Neural cell (in vitro differentiated cells): ENCODE data around the gene SPRY4. TPM values are rescaled to one million over a fixed set of nuclear protein-coding genes. Genes with fewer than 3 reads are reported as not detected.

ENCODE experiments used
- H2AFZ ChIP-seq: fragments of 200-600, 300-800 bp; sonication (generic), shearing (Covaris generic); 2 replicates; pipeline ENCODE4 v1.6.0; 2014; ENCODE audit warnings: low read depth, mild to moderate bottlenecking, antibody characterized with exemption, low read length, moderate library complexity
- H3F3A ChIP-seq: fragments of 200-600 bp; shearing (Covaris generic); 2 replicates; pipeline ENCODE4 v1.6.1; 2016; ENCODE audit warnings: mild to moderate bottlenecking, moderate library complexity, mixed read lengths, antibody characterized with exemption, low read length; ENCODE audit not compliant: insufficient read depth, poor library complexity, severe bottlenecking
- H3K27ac ChIP-seq: fragments of 200-600, 300-800 bp; sonication (generic), shearing (Covaris generic); 2 replicates; pipeline ENCODE4 v1.5.1; 2014; ENCODE audit warnings: mild to moderate bottlenecking, low read length, moderate library complexity
- H3K27me3 ChIP-seq: fragments of 300-800, 200-600 bp; sonication (generic), shearing (Covaris generic); 2 replicates; pipeline ENCODE4 v1.6.0; 2014; ENCODE audit warnings: mild to moderate bottlenecking, low read depth, low read length, moderate library complexity; ENCODE audit not compliant: insufficient read depth
- H3K36me3 ChIP-seq: fragments of 300-800, 200-600 bp; sonication (generic), shearing (Covaris generic); 2 replicates; pipeline ENCODE4 v1.5.1; 2014; ENCODE audit warnings: mild to moderate bottlenecking, antibody characterized with exemption, low read length, moderate library complexity; ENCODE audit not compliant: insufficient read depth
- H3K4me2 ChIP-seq: fragments of 300-800, 200-600 bp; sonication (generic), shearing (Covaris generic); 2 replicates; pipeline ENCODE4 v1.6.0; 2014; ENCODE audit warnings: mild to moderate bottlenecking, low read length
- H3K4me3 ChIP-seq: fragments of 300-800, 200-600 bp; sonication (generic), shearing (Covaris generic); 2 replicates; pipeline ENCODE4 v1.5.1; 2014; ENCODE audit warnings: mild to moderate bottlenecking, low read length, moderate library complexity
- H3K79me2 ChIP-seq: fragments of 200-600 bp; shearing (Covaris generic); replicated peaks from 2 replicates; pipeline ENCODE4 v1.6.0; 2014; ENCODE audit warnings: mild to moderate bottlenecking, low read length, moderate library complexity; ENCODE audit not compliant: insufficient read depth
- H3K9ac ChIP-seq: fragments of 300-800, 200-600 bp; sonication (generic), shearing (Covaris generic); 2 replicates; pipeline ENCODE4 v1.6.1; 2016; ENCODE audit warnings: mild to moderate bottlenecking, low read length, mixed read lengths
- H3K9me2 ChIP-seq: fragments of 200-600 bp; shearing (Covaris generic); 2 replicates; pipeline ENCODE4 v1.6.1; 2016; ENCODE audit warnings: mild to moderate bottlenecking, low read length, mixed read lengths; ENCODE audit not compliant: insufficient read depth
- H3K9me3 ChIP-seq: fragments of 200-600, 300-800 bp; sonication (generic), shearing (Covaris generic); 2 replicates; pipeline ENCODE4 v1.6.1; 2016; ENCODE audit warnings: mild to moderate bottlenecking, mixed run types, low read length, moderate library complexity, mixed read lengths
- H4K20me1 ChIP-seq: fragments of 200-600 bp; shearing (Covaris generic); 2 replicates; pipeline ENCODE4 v1.6.1; 2016; ENCODE audit warnings: mild to moderate bottlenecking, mixed run types; ENCODE audit not compliant: insufficient read depth
- CTCF ChIP-seq: fragments of 450-650 bp; IDR thresholded peaks from 2 replicates; pipeline ENCODE4 v1.5.1; 2014; ENCODE audit warnings: antibody characterized with exemption, mild to moderate bottlenecking, moderate library complexity; ENCODE audit not compliant: poor library complexity, severe bottlenecking
- EP300 ChIP-seq: fragments of 450-650 bp; conservative IDR thresholded peaks from 2 replicates; pipeline ENCODE4 v1.6.1; 2014; ENCODE audit warnings: antibody characterized with exemption, mild to moderate bottlenecking, moderate library complexity; ENCODE audit not compliant: poor library complexity, severe bottlenecking
- EZH2 ChIP-seq: fragments of 200-600, 300-800 bp; shearing (Covaris generic), sonication (generic); IDR thresholded peaks from 2 replicates; pipeline ENCODE4 v1.6.1; 2014; ENCODE audit warnings: antibody characterized with exemption, low read length, borderline replicate concordance, mild to moderate bottlenecking; ENCODE audit not compliant: insufficient read depth, poor library complexity, severe bottlenecking
- MXI1 ChIP-seq: fragments of 450-650 bp; conservative IDR thresholded peaks from 2 replicates; pipeline ENCODE4 v1.6.1; 2014; ENCODE audit warnings: antibody characterized with exemption, mild to moderate bottlenecking; ENCODE audit not compliant: poor library complexity, severe bottlenecking
- POLR2AphosphoS5 ChIP-seq: IDR thresholded peaks from 2 replicates; pipeline ENCODE4 v1.6.1; 2012
- RAD21 ChIP-seq: fragments of 450-650 bp; conservative IDR thresholded peaks from 2 replicates; pipeline ENCODE4 v1.6.1; 2014; ENCODE audit warnings: antibody characterized with exemption, mild to moderate bottlenecking, moderate library complexity
- REST ChIP-seq: IDR thresholded peaks from 2 replicates; pipeline ENCODE4 v1.6.1; 2012; ENCODE audit warnings: borderline replicate concordance
- SMC3 ChIP-seq: fragments of 450-650 bp; conservative IDR thresholded peaks from 2 replicates; pipeline ENCODE4 v1.6.1; 2014; ENCODE audit warnings: antibody characterized with exemption, mild to moderate bottlenecking, moderate library complexity; ENCODE audit not compliant: poor library complexity
- TAF1 ChIP-seq: IDR thresholded peaks from 2 replicates; pipeline ENCODE4 v1.6.1; 2012; ENCODE audit warnings: low read depth
- polyA plus RNA-seq: library from polyadenylated mRNA; depleted of rRNA; stranded (reverse); fragments of >200 nt; gene quantifications from 2 replicates; pipeline ENCODE4 v1.2.3, GENCODE V29; 2014

Gene SPRY4
- polyA plus RNA-seq, 1 donor from 2014 or later: 0.47 TPM

GRCh38 chr5:142316681-142317080 lies 8.1 kb downstream of the SPRY4 start:
- H3K9me2 ChIP-seq: no peaks in the 10 kb centered on the region
- no peaks in the 10 kb centered on the region for H3K79me2 ChIP-seq
- H3K36me3 ChIP-seq: no peaks in the 10 kb centered on the region
- H2AFZ ChIP-seq: no peak overlapping the region
- TF ChIP-seq POLR2AphosphoS5: no peak
- TF ChIP-seq EZH2: no peak
- no peak for TF ChIP-seq SMC3
- TF ChIP-seq EP300: no peak
- no peak for TF ChIP-seq REST
- no peak for TF ChIP-seq RAD21
- TF ChIP-seq TAF1: no peak
- TF ChIP-seq CTCF: no peak
- no peak for TF ChIP-seq MXI1
- H4K20me1 ChIP-seq: no peaks in the 10 kb centered on the region
- H3K4me3 ChIP-seq: no peak overlapping the region
- no peaks in the 10 kb centered on the region for H3K9me3 ChIP-seq
- H3K27ac ChIP-seq: no peak overlapping the region
- peaks cover 46% of the 10 kb centered on the region for H3K27me3 ChIP-seq
- H3K9ac ChIP-seq: no peak overlapping the region
- no peaks in the 10 kb centered on the region for H3F3A ChIP-seq
- no peak overlapping the region for H3K4me2 ChIP-seq

- TF ChIP-seq TAF1: no peak
- peak; percentile 19 for TF ChIP-seq POLR2AphosphoS5
- TF ChIP-seq REST: no peak
- Histone ChIP-seq H3K27ac (no peak overlapping the region), H3K36me3 (no peaks in the 10 kb centered on the region), H3K27me3 (peaks cover 40% of the 10 kb centered on the region), H4K20me1 (no peaks in the 10 kb centered on the region), H2AFZ (no peak overlapping the region), H3K9me2 (no peaks in the 10 kb centered on the region), H3K4me3 (no peak overlapping the region), H3K4me2 (no peak overlapping the region), H3K79me2 (no peaks in the 10 kb centered on the region), H3F3A (no peaks in the 10 kb centered on the region), H3K9ac (no peak overlapping the region), H3K9me3 (no peaks in the 10 kb centered on the region)
Observed at GRCh38 chr5:142316051-142316450, 8.8 kb downstream of the SPRY4 start.
